ENCODE measurements around the gene CARD11. TPM values are rescaled to one million over a fixed set of nuclear protein-coding genes. Genes with fewer than 3 reads are reported as not detected.

CARD11 gene
- total and polyA plus RNA-seq, 8 donors, result 0.31 to 6.2 (median 1.5) TPM

GRCh38 chr7:3034591-3035150 lies 9.0 kb downstream of the CARD11 start:
- WGBS, 2 donors, result 92 to 93% methylated on average over 26 of the region's 26 CpGs
- FAIRE-seq, result no peak

DNA sequence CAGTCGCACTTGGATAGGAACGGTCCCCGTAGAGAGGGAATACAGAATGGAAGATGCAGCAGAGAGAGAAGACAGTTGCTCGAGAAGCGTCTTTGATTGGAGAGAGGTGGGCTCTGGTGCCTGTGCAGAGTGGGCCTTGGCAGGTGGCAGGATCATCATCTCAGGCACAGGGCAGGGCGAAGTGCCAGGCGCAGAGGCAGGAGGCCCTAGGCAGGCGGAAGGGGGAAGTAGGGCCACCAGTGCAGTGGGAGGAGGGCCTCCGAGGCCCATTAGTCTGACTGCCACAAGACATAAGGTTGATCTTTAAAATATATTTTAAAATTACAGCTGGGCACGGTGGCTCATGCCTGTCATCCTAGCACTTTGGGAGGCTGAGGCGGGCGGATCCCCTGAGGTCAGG lies 10.1 kb downstream of the CARD11 start:
- H3K27ac ChIP-seq, result no peak overlapping the region
- H3K4me1 ChIP-seq, result no peaks in the 10 kb centered on the region
- no peaks in the 10 kb centered on the region for H3K9me3 ChIP-seq
- no peak for FAIRE-seq
- intact Hi-C loops (cut with DNase I), result no loop called here
- 75 to 79% methylated on average over 11 to 12 of the region's 12 CpGs for WGBS, 2 donors
- no peaks in the 10 kb centered on the region for H3K36me3 ChIP-seq
- no peaks in the 10 kb centered on the region for H3K27me3 ChIP-seq
- no peak overlapping the region for H3K4me3 ChIP-seq
- DNase-seq, result peak in 1 of 6 donors; percentile 39
- TF ChIP-seq, protein P1, sequence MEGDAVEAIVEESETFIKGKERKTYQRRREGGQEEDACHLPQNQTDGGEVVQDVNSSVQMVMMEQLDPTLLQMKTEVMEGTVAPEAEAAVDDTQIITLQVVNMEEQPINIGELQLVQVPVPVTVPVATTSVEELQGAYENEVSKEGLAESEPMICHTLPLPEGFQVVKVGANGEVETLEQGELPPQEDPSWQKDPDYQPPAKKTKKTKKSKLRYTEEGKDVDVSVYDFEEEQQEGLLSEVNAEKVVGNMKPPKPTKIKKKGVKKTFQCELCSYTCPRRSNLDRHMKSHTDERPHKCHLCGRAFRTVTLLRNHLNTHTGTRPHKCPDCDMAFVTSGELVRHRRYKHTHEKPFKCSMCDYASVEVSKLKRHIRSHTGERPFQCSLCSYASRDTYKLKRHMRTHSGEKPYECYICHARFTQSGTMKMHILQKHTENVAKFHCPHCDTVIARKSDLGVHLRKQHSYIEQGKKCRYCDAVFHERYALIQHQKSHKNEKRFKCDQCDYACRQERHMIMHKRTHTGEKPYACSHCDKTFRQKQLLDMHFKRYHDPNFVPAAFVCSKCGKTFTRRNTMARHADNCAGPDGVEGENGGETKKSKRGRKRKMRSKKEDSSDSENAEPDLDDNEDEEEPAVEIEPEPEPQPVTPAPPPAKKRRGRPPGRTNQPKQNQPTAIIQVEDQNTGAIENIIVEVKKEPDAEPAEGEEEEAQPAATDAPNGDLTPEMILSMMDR (IDR thresholded peaks at IDR 0.05), result no peak
- peak in 1 of 4 donors; percentile 36 for ATAC-seq

More at GRCh38 chr7:3034591-3035150, 9.0 kb downstream of the CARD11 start:
- H3K36me3 ChIP-seq, result no peaks in the 10 kb centered on the region
- H3K9me3 ChIP-seq, result no peaks in the 10 kb centered on the region
- DNase-seq (peak in 1 of 6 donors; percentile 32), ATAC-seq (no peak)
- intact Hi-C loops (cut with DNase I), result no loop called here
- no peak overlapping the region for H3K27ac ChIP-seq
- H3K27me3 ChIP-seq, result no peaks in the 10 kb centered on the region
- no peaks in the 10 kb centered on the region for H3K4me1 ChIP-seq
- TF ChIP-seq, protein P1 (IDR thresholded peaks at IDR 0.05), result no peak
- no peak overlapping the region for H3K4me3 ChIP-seq

- H3K9me3 ChIP-seq, result no peaks in the 10 kb centered on the region
- 72 to 83% methylated on average over 7 of the region's 7 CpGs for WGBS, 2 donors
- ATAC-seq (no peak), DNase-seq (peak in 1 of 6 donors; percentile 30), FAIRE-seq (no peak)
- H3K27ac ChIP-seq, result no peak overlapping the region
- H3K4me1 ChIP-seq, result no peaks in the 10 kb centered on the region
- intact Hi-C loops (cut with DNase I), result no loop called here
- H3K36me3 ChIP-seq, result no peaks in the 10 kb centered on the region
- TF ChIP-seq, protein P1 (IDR thresholded peaks at IDR 0.05), result no peak
- no peak overlapping the region for H3K4me3 ChIP-seq
- no peaks in the 10 kb centered on the region for H3K27me3 ChIP-seq
Observed at GRCh38 chr7:3033136-3033535, 10.5 kb downstream of the CARD11 start.

DNA sequence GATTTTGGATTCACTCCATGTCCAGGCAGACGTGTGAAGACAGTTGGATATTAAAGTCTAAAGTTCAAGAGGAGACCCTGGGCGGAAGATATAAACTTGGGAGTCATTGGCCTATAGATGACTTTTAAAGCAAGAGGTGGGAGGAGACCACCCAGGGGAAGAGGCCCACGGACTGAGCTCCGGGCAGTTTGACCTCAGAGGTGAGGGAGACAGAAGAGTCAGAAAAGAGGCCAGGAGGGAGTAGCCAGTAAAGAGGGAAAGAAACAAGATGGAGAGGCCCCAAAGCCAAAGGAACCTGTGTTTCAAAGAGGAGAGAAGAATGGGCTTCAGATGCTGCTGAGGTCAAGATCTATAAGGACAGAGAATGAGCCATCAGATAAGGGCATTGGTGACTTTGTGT lies 11.4 kb downstream of the CARD11 start:
- Histone ChIP-seq H3K27ac (no peak overlapping the region), H3K9me3 (no peaks in the 10 kb centered on the region), H3K4me3 (no peak overlapping the region), H3K27me3 (no peaks in the 10 kb centered on the region), H3K4me1 (no peaks in the 10 kb centered on the region), H3K36me3 (no peaks in the 10 kb centered on the region)
- WGBS, 2 donors, result 72 to 76% methylated on average over 4 of the region's 4 CpGs
- intact Hi-C loops (cut with DNase I), result no loop called here
- DNase-seq (peak in 1 of 6 donors; percentile 4), FAIRE-seq (no peak), ATAC-seq (no peak)
- TF ChIP-seq, protein P1 (IDR thresholded peaks at IDR 0.05), result no peak

GRCh38 chr7:3029138-3029537 lies 14.5 kb downstream of the CARD11 start:
- H3K36me3 ChIP-seq, result no peaks in the 10 kb centered on the region
- 37 to 42% methylated on average over 9 of the region's 9 CpGs for WGBS, 2 donors
- DNase-seq (peak in 1 of 6 donors; percentile 38), ATAC-seq (no peak), FAIRE-seq (no peak)
- TF ChIP-seq, protein P1 (IDR thresholded peaks at IDR 0.05), result no peak
- no peaks in the 10 kb centered on the region for H3K4me1 ChIP-seq
- intact Hi-C loops (cut with DNase I), result no loop called here
- no peak overlapping the region for H3K27ac ChIP-seq
- H3K27me3 ChIP-seq, result no peaks in the 10 kb centered on the region
- H3K9me3 ChIP-seq, result no peaks in the 10 kb centered on the region
- H3K4me3 ChIP-seq, result no peak overlapping the region
